K562 (cell line): ENCODE measurements around the gene ABHD18. TPM values are rescaled to one million over a fixed set of nuclear protein-coding genes. Genes with fewer than 3 reads are reported as not detected.

Source experiments
- BRCA1 ChIP-seq, 2 experiments: fragments of 450-650 bp in 1 of 2; sonication (generic) in 1 of 2; formaldehyde crosslinking in 1 of 2; IDR thresholded peaks; 2 replicates each; pipeline versions ENCODE4 v1.5.0 to v1.6.1; 2017 to 2020; ENCODE audit warnings: mild to moderate bottlenecking in 1 of 2, missing genetic modification reagents in 1 of 2
- CBX2 ChIP-seq: fragments of 200-600 bp; sonication (generic); IDR thresholded peaks from one replicate; pipeline ENCODE4 v1.6.1; 2012; ENCODE audit warnings: mild to moderate bottlenecking, low read length, inconsistent platforms; ENCODE audit not compliant: insufficient read depth, poor library complexity, severe bottlenecking
- ETV5 ChIP-seq: sonication (generic); formaldehyde crosslinking; IDR thresholded peaks from 2 replicates; pipeline ENCODE4 v1.4.0; 2020; ENCODE audit warnings: low read depth, mild to moderate bottlenecking, missing genetic modification reagents
- FUS ChIP-seq: fragments of 200-400 bp; formaldehyde crosslinking; optimal IDR thresholded peaks from 2 replicates; pipeline ENCODE3; 2017; ENCODE audit warnings: low read depth, low read length
- KDM5B ChIP-seq: fragments of 200-600 bp; sonication (generic); IDR thresholded peaks from 2 replicates; pipeline ENCODE4 v1.6.1; 2012; ENCODE audit warnings: low read depth, mild to moderate bottlenecking, moderate library complexity, low read length, control low read depth, inconsistent platforms; ENCODE audit not compliant: insufficient replicate concordance
- MEF2D ChIP-seq: conservative IDR thresholded peaks from 2 replicates; pipeline ENCODE4 v1.6.1; 2016; ENCODE audit warnings: low read depth, missing genetic modification characterization, missing compliant biosample characterization
- MYBL2 ChIP-seq, 2 experiments: fragments of 450-650 bp in 1 of 2; sonication (generic) in 1 of 2; formaldehyde crosslinking in 1 of 2; IDR thresholded peaks; 2 replicates each; pipeline versions ENCODE4 v1.6.1 to v1.8.1; 2017 to 2022; ENCODE audit warnings: borderline replicate concordance in 1 of 2, inconsistent platforms in 1 of 2, low read depth in 1 of 2, mild to moderate bottlenecking in 1 of 2, missing genetic modification reagents in 1 of 2, moderate library complexity in 1 of 2
- NCOA6 ChIP-seq: fragments of 450-650 bp; IDR thresholded peaks from 2 replicates; pipeline ENCODE4 v1.6.1; 2017; ENCODE audit warnings: mild to moderate bottlenecking
- NFIC ChIP-seq: fragments of 450-650 bp; IDR thresholded peaks from 2 replicates; pipeline ENCODE4 v1.6.1; 2017; ENCODE audit warnings: mild to moderate bottlenecking, inconsistent platforms
- POLR2B ChIP-seq: fragments of 450-650 bp; IDR thresholded peaks from 2 replicates; pipeline ENCODE4 v1.6.1; 2018; ENCODE audit warnings: low read depth; ENCODE audit not compliant: partially characterized antibody
- RB1 ChIP-seq: fragments of 450-650 bp; IDR thresholded peaks from 2 replicates; pipeline ENCODE4 v1.6.1; 2017; ENCODE audit warnings: low read depth, mild to moderate bottlenecking
- RBFOX2 ChIP-seq: fragments of 200-400 bp; formaldehyde crosslinking; IDR thresholded peaks from 2 replicates; pipeline ENCODE4 v1.6.1; 2017; ENCODE audit warnings: low read depth, mild to moderate bottlenecking, low read length, moderate library complexity
- SMARCA4 ChIP-seq: fragments of 450-650 bp; IDR thresholded peaks from 2 replicates; pipeline ENCODE4 v1.6.1; 2016
- YY1 ChIP-seq, 3 experiments: IDR thresholded peaks; 2 replicates each; pipeline ENCODE4 v1.6.1; 2011; ENCODE audit warnings: low read length in 2 of 3, mild to moderate bottlenecking in 2 of 3, moderate library complexity in 2 of 3, borderline replicate concordance in 1 of 3, control low read depth in 1 of 3, low read depth in 1 of 3; ENCODE audit not compliant: insufficient read depth in 3 of 3, insufficient replicate concordance in 2 of 3, control insufficient read depth in 1 of 3, insufficient read length in 1 of 3; ENCODE audit errors: extremely low read depth in 1 of 3
- ZFX ChIP-seq: sonication (generic); formaldehyde crosslinking; IDR thresholded peaks from 2 replicates; pipeline ENCODE4 v1.8.0; 2022; ENCODE audit warnings: mild to moderate bottlenecking, missing genetic modification reagents, moderate library complexity
- ZNF197 ChIP-seq: fragments of 200-800 bp; sonication (Bioruptor generic); IDR thresholded peaks from 2 replicates; pipeline ENCODE4 v1.6.1; 2016; ENCODE audit warnings: low read depth, missing genetic modification characterization, missing compliant biosample characterization
- ZNF41 ChIP-seq: fragments of 250-450 bp; sonication (Bioruptor Pico); conservative IDR thresholded peaks from 2 replicates; pipeline ENCODE4 v1.4.0; 2020; ENCODE audit warnings: mild to moderate bottlenecking
- ZNF778 ChIP-seq: fragments of 450-650 bp; formaldehyde crosslinking; IDR thresholded peaks from 2 replicates; pipeline ENCODE4 v1.4.0; 2020; ENCODE audit warnings: mild to moderate bottlenecking, moderate library complexity
- ZSCAN29 ChIP-seq: fragments of 450-650 bp; IDR thresholded peaks from 2 replicates; pipeline ENCODE4 v1.6.1; 2017
- polyA plus RNA-seq, 8 experiments: library from polyadenylated mRNA; depleted of rRNA in 4 of 8; stranded (reverse) in 5 of 8; unstranded in 3 of 8; fragments of >200 nt; fragmentation: Nextera tagmentation in 2 of 8; fragmentation: Illumina TruSeq in 1 of 8; extraction: Ambion mirVana in 2 of 8; extraction: Trizol in 1 of 8; gene quantifications; 2 replicates each; pipeline versions ENCODE4 v1.2.1 to v1.2.3, GENCODE V29; 2011 to 2014; ENCODE audit warnings: inconsistent platforms in 1 of 8, missing spikeins in 1 of 8
- total RNA-seq, 7 experiments: library from RNA; depleted of rRNA in 6 of 7; stranded (reverse); fragments of >200 nt in 6 of 7; fragmentation: Illumina TruSeq in 2 of 7; extraction: Trizol in 2 of 7; gene quantifications; 2 replicates each; pipeline versions ENCODE4 v1.2.1 to v1.2.3, GENCODE V29; 2011 to 2021; ENCODE audit warnings: low replicate concordance in 1 of 7
- TF ChIP-seq, protein P1 (sequence below): conservative IDR thresholded peaks from 2 replicates; pipeline ENCODE4 v1.6.1; 2011; ENCODE audit warnings: low read depth, mild to moderate bottlenecking, low read length; ENCODE audit not compliant: control insufficient read depth
- TF ChIP-seq, protein P2 (sequence below): sonication (generic); formaldehyde crosslinking; IDR thresholded peaks from 2 replicates; pipeline ENCODE4 v1.8.1; 2023; ENCODE audit warnings: mild to moderate bottlenecking, missing genetic modification reagents
- TF ChIP-seq, protein P3 (sequence below): fragments of 450-650 bp; IDR thresholded peaks from 2 replicates; pipeline ENCODE4 v1.6.1; 2016; ENCODE audit warnings: mild to moderate bottlenecking

Gene ABHD18
- total and polyA plus RNA-seq, 9 of the 15 experiments (the other 6 are each of a cell fraction or from before 2014, with no cell fraction given) = 6.1 to 25.0 (median 16.0) TPM

DNA sequence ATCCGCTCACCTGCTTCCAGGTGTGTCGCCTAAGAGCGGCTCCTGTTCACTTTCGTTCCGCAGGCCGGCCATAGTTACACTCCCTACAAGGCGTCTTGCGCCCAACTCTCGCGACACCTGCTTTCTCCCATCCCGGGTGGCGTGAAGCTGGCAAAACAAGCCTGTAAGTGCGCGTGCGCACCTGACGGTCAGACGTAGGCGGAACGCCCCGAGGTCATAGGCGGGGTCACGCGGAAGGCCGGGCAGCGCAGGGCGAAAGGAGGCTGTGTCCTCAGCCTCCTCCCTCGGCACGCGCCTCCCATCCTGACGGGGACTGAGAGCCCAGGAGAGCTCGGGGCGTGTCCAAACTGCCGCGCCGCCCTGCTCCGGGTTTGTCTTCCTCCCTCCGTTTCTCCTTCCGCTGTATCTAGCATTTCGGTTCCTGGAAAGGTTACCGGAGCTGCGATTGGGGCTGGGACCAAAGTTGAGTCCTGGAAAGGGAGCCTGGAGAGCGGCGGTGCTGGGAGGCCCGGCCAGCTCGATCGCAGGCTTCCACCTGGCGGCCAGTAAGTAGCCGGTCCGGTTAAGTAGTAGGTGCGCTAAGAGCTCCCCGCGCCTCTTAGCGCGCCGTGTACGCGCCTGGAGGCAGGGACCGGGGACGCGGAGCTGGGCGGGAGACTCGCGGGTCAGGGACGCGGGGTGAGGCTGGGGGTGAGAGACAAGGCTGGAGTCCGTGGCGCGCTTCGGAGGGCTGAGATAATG lies at the start of gene ABHD18, which contains the start of gene MFSD8 (continued):
- no peak for TF ChIP-seq MYBL2 (IDR thresholded peaks at IDR 0.05; ENCODE audit: low read depth)
- TF ChIP-seq MYBL2 (CRISPR knock-in tag; IDR thresholded peaks at IDR 0.05; ENCODE audit: borderline replicate concordance) = no peak
- no peak for TF ChIP-seq ZNF41 (CRISPR knock-in tag)
- no peak for TF ChIP-seq CBX2
- TF ChIP-seq, protein P1, sequence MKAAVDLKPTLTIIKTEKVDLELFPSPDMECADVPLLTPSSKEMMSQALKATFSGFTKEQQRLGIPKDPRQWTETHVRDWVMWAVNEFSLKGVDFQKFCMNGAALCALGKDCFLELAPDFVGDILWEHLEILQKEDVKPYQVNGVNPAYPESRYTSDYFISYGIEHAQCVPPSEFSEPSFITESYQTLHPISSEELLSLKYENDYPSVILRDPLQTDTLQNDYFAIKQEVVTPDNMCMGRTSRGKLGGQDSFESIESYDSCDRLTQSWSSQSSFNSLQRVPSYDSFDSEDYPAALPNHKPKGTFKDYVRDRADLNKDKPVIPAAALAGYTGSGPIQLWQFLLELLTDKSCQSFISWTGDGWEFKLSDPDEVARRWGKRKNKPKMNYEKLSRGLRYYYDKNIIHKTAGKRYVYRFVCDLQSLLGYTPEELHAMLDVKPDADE = no peak
- TF ChIP-seq SMARCA4 = peak; percentile 16; the same call in 1 of the 2 replicates
- peak; percentile 87 for TF ChIP-seq ZFX (CRISPR knock-in tag)
- TF ChIP-seq ZSCAN29 = no peak
- TF ChIP-seq POLR2B = peak; percentile 84
- peak; percentile 79 for TF ChIP-seq RB1
- TF ChIP-seq, protein P2, sequence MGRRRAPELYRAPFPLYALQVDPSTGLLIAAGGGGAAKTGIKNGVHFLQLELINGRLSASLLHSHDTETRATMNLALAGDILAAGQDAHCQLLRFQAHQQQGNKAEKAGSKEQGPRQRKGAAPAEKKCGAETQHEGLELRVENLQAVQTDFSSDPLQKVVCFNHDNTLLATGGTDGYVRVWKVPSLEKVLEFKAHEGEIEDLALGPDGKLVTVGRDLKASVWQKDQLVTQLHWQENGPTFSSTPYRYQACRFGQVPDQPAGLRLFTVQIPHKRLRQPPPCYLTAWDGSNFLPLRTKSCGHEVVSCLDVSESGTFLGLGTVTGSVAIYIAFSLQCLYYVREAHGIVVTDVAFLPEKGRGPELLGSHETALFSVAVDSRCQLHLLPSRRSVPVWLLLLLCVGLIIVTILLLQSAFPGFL = no peak
- TF ChIP-seq RBFOX2 = peak; percentile 94
- TF ChIP-seq, protein P3, sequence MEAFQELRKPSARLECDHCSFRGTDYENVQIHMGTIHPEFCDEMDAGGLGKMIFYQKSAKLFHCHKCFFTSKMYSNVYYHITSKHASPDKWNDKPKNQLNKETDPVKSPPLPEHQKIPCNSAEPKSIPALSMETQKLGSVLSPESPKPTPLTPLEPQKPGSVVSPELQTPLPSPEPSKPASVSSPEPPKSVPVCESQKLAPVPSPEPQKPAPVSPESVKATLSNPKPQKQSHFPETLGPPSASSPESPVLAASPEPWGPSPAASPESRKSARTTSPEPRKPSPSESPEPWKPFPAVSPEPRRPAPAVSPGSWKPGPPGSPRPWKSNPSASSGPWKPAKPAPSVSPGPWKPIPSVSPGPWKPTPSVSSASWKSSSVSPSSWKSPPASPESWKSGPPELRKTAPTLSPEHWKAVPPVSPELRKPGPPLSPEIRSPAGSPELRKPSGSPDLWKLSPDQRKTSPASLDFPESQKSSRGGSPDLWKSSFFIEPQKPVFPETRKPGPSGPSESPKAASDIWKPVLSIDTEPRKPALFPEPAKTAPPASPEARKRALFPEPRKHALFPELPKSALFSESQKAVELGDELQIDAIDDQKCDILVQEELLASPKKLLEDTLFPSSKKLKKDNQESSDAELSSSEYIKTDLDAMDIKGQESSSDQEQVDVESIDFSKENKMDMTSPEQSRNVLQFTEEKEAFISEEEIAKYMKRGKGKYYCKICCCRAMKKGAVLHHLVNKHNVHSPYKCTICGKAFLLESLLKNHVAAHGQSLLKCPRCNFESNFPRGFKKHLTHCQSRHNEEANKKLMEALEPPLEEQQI = no peak
- no peak for TF ChIP-seq NCOA6
- TF ChIP-seq BRCA1 (IDR thresholded peaks at IDR 0.05) = no peak
- TF ChIP-seq BRCA1 (CRISPR knock-in tag; IDR thresholded peaks at IDR 0.05) = no peak
- TF ChIP-seq FUS = no peak
- TF ChIP-seq KDM5B = peak; percentile 89
- peak; percentile 83 for TF ChIP-seq ETV5 (CRISPR knock-in tag)
- TF ChIP-seq ZNF778 (CRISPR knock-in tag) = no peak
- TF ChIP-seq MEF2D = no peak
- no peak for TF ChIP-seq ZNF197
- TF ChIP-seq YY1 (IDR thresholded peaks at IDR 0.05; ENCODE audit: borderline replicate concordance in 1 of 3, control insufficient read depth in 1 of 3, extremely low read depth in 1 of 3, insufficient read depth in 3 of 3, insufficient read length in 1 of 3, insufficient replicate concordance in 2 of 3, low read depth in 1 of 3, low read length in 2 of 3) = peak; percentile 55 to 84 (median 76)
- TF ChIP-seq NFIC = no peak
